Activated T-cell treated with anti-CD3 and anti-CD28 coated beads for 4 hours (primary cell): Measurements from ENCODE around the gene PPP2R2B.
"Not testable (repeated sequence)": the region's sequence is repeated elsewhere in the genome, so short reads cannot be mapped to it uniquely, and the experiment has no call there.

Source experiments
- DNase-seq: peaks from one replicate; pipeline ENCODE4 v3.0.0-alpha.2; 2020

The PPP2R2B gene

DNA sequence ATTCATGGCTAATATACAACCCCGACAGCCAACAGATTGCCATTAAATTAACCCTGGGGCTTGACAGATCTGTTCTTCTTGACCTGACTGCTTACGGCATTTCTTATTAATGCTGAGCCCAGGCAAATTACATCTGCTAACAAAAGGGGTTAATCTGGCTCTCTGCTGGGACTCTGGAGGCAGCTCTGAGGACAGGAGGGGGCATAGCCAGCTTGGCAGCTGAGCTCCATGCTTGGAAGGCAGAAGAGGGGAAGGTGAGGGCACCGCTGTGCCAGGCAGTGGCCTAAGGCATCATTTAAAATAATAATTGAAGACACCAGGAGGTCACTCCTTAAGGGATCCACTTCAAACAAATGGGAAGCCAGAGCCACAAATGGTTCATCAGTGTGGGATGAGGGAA is 236.6 kb downstream of the PPP2R2B start:
- no peak for DNase-seq

DNA sequence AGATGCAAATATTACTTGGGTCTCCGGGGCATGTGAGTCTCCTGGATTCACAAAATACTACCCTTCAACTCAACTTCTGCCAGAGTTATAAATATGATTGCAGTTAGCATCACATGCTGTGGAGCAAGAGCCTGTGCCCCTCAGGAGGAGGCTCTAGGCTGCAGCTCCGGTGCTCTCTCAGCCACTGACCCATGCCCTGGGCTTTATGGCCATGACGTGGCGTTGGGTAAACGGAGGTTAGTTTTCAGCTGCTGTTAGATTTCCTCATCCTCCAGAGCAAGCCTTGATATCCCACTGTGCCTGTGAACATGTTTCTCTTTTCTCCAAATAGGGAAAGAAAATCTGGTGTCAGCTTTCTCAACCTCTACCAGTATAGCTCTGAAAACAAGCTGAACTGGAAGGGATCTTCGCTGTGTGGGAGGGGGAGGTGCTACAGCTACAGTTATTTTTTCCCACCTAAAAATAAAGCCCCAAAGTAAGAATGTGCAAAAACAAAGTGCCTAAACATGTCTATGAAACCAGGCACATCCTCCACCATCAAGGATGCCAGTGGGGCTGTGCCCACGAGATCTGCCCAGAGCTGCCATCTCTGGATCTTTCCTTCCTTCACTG is 238.2 kb downstream of the PPP2R2B start:
- no peak for DNase-seq

DNA sequence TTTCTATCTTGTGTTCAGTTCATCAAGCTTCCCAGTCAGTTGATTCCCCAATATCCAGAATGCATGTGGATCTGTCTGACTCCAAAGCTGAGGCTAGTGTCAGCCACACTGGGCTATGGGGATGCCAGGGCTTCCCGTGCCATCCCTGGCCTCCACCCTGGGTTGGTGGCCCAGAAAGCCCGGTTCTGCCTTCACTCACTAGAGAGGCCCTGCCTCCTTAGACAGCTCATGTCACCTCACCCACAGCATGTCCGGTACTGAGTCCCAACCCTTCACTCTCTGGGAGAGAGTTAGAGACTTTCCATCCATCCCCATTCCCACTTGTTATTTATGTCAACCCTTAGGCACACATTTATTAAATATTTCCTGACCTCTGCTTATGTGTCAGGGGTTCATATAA is 243.1 kb downstream of the PPP2R2B start:
- DNase-seq = no peak

DNA sequence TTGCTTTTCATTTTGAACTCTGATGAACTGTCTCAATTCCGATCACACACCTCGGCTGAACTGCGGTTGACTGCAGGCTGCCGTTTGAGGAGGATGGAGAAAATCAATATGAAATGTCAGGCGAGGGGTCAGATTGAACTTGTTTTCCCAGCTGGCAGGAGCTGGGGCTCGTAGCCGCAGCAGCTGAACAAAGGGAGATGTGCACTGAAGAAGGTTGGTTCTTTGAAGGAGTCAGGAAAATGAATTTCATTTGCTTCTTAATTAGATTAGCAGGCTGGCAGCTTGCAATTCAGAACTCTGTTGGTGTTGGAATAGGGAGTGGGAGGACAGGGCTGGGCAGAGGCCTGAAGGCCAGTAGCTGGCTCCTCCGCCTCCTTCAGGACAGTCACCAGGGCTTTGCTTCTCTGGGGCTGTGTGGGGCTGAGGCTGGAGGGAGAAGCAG is 245.2 kb downstream of the PPP2R2B start:
- DNase-seq = no peak

DNA sequence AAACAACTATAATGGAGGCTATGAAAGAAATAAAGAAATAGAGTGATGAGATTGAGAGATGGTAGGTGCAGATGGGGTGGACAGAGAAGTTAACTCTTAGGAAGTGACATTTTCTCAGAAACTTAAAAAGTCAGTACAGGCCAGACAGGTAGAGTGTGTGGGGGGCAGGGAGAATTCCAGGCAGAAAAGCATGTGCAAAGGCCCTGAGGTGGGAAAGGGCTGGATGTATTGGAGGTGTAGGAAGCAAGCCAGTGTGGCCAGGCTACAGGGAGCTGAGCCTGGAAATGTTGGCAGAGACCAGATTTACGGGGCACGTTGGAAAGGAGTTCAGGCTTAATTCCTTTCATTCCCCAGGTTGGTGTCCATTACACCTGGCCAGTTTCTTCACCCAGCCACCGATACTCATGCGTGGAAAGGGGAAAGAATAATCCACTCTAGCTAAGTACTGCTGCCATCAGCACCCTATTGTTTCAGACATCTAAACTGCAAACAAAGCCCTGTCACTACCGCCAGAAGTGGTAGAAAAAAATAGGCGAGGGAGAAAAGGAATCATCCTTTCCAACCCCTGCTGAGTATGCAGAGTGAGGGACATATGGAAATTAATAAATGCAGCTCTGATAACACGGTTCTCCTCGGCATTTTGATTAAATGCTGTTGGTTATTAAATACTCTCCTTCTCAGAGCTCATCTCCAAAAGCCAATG is 245.8 kb downstream of the PPP2R2B start:
- DNase-seq = no peak

DNA sequence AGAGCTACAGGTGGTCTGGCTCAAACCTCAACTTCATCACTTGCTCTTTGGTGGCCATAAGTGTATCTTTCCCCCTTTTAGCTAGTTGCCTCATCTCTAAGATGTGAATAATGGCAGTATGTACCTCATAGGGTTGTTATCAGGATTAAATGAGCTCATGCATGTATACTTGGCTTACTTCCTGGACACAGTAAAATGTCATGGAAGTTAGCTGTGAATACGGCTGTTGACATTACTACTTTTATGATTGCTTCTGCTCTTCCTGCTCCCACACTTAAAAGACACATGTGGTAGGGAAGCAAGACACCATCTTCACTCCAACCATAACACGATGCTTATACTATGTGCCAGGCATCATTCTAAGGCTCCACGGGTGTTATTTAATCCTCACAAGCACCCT is 248.1 kb downstream of the PPP2R2B start:
- DNase-seq = no peak

DNA sequence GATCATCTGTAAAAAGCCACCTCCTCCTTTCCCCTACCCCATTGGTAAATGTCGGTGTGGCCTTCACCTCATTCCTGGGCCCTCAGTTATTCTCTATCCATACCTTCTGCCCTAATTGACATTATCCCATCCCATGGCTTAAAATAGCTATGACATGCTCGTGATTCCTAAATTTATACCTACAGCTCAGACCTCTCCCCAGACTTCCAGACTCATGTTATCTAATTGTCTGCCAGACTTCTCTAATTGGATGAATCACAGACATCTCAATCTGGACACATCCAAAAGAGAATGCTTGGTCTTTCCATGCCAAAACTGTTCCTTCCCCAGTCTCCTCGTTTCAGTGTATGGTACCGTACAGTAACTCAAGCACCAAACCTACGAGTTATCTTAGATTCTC is 249.6 kb downstream of the PPP2R2B start:
- no peak for DNase-seq

DNA sequence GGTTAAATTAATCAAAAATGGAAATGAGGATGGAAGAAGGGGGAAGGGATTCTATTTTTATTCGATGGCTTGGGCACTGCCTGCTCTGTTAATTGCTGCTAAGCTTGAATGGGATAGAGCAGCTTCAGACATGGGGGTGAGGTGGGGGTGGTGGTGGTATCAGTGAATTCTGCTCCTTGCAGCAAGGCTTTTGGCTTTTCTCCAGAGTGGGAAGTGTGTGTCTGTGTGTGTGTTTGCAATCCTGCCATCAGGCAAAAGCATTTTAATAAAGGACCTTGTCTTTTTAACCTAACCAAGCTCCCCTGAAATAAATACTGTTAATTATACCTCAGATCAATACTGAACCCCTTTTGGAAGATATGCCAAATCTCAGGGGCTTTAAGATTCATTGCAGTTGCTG is 251.6 kb downstream of the PPP2R2B start:
- no peak for DNase-seq

DNA sequence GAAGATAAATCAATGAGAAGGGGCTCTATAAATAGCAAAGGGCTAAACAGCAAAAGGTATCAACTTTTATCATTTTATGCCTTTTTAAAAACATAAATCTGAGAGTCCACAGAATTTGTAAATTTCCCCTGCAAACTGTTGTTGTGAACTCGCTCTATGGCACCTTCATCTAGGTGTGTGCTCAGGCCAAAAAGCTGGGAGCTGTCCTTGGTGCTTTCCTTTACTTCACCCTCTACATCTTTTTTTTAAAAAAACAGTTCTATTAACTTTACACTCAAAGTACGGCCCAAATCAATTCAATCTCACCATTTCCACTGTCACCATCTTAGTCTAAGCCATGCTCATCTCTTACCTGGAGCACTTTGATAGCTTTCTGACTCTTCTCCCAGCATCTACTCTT is 254.4 kb downstream of the PPP2R2B start:
- no peak for DNase-seq

DNA sequence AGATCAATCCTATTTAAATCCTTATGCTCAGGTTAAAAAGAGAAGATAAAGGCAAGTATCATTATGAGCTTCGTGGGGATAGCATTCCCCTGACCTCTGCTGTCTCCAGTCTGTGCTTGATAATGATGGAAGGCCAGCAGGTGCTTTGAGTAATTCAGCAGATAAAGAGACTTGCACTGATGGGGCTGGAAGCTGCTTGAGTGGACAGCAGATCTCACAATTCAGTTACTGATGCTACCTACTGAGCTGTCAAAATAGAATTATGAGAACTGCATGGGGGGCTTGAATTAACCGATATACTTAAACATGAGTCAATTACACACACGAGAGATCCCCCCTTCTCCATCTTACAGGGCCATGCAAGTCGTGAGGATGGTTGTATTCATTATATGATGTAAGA is 254.9 kb downstream of the PPP2R2B start:
- DNase-seq = no peak

DNA sequence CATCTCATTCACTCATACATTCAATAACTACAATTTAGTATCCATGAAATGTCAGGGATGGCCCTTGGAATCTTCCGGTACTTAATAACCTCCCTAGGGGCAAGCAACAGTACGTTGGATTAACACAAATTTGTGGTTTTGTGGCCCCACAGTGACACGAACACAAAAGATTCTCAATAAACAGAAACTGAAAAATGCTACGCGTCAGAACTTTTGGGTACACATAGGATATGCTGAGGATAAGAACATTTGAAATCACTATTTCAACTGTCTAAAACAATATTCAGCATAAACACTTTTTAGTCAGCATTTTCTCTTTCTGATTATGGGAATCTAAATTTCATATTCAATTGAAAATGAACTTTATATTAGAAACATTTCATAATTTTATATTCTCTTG is 255.5 kb downstream of the PPP2R2B start:
- DNase-seq = no peak

DNA sequence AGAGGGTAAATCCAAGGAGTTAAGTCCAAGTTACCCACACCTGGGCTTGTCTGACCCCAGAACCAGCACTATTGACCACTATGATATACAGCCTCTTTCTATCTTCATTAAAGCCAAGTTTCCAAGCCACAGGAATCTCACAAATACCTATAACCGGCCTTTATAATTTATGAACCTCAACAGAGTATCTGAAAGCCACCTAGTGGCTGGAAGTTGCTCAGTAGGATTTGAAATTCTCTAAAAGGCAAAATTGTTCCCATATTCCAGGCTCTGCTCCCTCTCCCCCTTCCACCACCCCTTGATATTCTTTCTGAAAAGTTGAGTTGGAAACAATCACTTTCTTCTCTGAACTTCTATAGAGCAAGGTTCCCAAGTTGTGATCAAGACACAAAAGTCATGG is 256.2 kb downstream of the PPP2R2B start:
- no peak for DNase-seq

DNA sequence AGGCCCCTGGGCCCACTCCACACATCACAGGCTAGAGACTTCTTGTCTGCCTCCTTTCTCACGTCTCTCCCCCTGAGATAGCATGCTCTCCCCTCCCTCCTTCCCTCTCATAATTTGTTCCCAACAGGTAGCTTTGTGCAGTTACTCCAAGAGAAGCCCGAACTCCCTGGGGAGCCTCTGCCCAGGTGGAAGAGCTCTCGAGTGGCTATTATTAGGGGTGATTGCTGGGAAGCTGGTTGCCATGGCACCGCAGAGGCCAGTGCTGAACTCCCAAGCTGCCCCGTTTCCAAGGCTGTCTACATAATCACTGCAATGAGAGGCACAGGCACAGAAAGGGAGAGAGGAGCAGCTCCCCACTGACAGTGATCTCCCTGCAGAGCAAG is 257.9 kb downstream of the PPP2R2B start:
- DNase-seq = no peak

DNA sequence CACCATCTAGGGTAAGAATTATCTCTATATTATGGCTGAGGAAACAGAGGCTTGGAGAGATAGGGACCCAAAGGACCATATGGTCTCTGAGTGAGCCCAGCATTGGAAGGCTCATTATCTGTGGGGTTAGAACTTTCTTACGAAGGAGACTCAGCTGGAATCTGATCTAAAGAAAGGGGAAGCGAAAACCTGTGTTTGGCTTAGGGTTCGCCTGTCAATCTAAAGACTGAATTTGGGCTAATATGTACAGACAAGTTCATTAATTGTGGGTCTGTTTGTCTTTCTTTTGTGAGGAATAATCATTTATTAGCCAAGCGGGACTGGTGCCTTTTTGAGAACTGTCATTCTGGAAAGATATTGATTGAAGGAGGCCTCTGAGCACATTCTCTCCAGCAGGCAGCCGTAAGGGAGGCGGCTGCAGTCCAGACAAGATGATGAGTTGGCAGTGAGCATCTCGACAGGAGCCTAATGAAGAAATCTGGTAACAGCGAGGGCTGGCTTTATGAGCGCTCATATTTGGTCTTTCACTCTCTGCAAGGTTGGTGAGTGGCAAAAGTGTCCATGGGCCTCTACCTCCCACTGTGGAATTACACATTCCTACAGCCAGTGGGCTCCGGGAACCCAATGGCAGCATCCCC is 258.4 kb downstream of the PPP2R2B start:
- DNase-seq = no peak

DNA sequence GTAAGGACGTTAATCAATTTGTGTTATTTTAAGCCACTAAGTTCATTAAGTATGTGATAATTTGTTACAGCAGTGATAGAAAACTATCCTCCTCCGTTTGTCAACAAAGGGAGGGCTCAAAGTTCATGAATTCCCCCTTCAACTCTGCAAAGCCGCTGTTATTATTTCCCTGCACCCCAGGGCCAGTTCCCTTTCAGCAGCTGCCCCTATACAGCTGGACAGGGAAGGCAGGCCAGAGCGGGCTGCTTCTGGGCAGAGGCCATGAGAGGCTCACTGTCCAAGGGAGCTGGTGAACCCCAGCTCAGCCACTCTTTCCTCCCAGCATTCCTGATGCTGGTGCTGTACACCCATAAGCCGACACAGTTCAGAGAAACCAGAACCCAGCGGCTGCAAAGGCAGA is 260.1 kb downstream of the PPP2R2B start:
- DNase-seq = no peak

DNA sequence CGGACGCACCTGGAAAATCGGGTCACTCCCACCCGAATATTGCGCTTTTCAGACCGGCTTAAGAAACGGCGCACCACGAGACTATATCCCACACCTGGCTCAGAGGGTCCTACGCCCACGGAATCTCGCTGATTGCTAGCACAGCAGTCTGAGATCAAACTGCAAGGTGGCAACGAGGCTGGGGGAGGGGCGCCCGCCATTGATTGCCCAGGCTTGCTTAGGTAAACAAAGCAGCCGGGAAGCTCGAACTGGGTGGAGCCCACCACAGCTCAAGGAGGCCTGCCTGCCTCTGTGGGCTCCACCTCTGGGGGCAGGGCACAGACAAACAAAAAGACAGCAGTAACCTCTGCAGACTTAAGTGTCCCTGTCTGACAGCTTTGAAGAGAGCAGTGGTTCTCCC is 268.8 kb downstream of the PPP2R2B start:
- DNase-seq = not testable (repeated sequence)

DNA sequence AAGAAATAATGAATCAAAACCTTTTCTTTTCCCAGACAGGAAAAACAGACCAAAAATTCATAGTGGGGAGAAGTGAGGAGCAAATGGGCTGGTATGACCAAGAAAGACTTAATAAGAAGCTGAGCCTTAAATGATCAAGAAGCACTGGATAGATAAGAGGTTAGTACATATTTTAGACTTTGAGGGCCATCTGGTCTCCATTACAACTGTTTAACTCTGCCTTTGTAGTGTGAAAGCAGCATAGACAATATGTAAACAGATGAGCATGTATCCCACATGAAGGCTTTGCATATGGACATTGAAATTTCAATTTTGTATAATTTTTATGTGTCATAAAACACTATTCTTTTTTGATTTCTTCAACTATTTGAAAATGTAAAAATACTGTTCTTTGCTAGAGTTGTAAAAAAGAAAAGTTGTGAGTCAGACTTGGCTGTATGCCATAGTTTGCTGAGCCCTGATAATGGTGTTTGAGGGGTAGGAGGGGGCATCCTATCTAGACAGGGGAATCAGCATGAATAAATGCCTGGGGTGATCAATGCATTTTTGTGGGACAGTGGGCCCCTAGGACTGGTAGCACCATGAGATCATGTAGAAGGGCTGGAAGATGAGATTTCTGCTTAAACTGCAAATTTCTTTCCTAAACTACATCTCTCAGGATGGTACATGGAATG is 270.8 kb downstream of the PPP2R2B start:
- no peak for DNase-seq

DNA sequence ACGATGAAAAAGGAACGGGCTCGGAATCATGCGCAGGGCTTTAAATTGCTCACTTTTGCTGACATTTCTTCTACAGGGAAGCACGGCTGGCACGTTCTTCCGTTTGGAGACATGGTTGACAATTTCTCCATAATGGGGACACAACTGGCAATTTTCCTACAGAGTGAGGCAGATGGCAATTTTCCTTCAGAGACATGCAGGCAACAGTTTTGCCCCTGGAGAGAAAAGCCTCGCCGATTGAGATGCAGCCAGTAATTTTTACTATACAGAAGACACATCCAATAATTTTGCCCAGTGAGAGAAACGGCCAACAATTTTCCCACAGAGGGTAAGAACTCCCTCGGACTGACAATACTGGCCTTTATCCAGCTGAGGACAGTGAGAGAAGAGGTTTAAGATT is 271.7 kb downstream of the PPP2R2B start:
- DNase-seq = no peak

DNA sequence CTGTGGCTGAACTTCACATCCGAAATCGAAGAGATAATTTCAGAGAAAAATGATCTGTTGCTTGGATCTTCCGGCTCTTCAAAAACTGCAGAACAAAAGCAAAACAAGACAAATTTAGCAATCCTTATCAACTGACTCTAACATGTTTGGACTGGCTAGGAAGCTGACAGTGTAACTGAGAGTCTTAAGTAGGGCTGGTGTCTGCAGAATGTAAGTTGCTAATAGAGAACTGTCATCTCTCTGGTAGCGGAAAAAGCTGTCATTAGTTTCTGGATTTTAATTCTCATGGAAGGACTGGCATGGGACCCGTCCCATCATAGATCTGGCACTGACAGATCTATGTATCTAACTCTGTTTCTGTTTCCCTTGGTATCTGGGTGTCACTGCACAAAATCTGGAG is 278.2 kb downstream of the PPP2R2B start:
- no peak for DNase-seq

DNA sequence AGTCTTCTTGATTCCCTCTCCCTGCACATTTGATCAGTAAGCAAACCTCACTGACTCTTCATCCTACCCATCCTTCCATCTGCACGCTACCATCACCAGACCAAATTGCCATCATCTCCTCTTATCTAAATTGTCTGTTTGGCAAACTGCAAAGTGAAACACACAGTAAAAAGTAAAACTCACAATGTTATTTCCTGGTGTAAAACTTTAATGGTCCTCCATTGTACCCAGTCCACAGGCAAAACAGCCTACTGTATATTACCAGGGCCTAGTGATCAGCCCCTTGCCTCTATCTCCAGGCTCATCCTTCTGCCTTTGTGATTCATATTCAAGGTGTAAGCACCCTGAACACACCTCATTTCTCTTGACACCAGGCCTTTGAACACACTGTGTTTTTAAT is 279.3 kb downstream of the PPP2R2B start:
- DNase-seq = no peak

DNA sequence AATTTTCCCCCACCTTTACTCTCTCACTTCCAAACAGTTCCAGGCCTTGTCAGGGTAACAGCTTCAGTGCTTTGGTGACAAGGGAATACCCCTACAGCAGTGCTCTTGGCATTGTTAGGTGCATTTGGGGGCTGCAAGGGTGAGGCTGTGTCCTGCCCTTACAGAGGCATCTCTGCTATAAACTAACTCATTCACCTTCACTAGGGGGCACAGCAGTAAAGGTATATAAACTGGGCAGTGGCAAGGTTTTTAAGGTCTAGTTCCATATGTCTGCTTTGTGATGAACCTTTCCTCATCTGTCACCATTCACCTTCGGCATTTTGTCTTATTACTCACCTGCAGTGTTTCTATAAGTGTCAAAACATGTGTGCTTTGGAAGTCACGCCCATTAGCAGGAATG is 283.5 kb downstream of the PPP2R2B start:
- no peak for DNase-seq

DNA sequence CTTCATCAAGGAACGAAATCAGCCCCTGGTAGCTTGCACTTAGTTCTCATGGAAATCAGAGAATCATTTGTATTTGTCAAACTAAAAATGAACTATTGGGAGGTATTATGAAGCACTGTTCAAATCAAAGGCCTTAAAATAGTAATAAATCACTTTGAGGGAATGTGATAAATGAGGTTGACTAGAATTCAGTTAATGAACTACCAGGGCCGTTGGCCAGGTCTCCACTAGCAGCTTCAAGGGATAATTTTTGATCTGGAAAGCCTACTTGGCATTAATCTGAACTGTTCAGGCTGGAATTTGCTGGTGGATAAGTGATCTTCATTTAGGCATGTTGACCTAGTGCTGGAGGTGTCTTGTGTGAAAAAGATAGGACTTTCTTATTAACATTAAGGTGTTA is 286.2 kb downstream of the PPP2R2B start:
- DNase-seq = no peak

DNA sequence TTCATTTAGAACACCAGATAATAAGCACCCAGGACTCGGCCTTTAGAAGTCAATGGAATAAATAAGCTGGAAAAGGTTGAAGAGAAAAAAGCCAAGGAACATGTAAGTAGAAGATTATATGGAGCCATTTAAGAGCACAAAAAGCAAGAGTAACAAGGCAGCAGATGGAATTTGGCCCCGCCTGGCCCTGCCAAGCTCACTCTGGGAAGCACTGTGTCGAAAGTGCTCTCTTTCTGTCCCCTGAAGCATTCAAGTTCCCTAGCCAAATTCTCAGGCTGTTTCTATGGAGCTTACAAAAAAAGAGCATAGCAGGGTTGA is 289.6 kb downstream of the PPP2R2B start:
- no peak for DNase-seq

DNA sequence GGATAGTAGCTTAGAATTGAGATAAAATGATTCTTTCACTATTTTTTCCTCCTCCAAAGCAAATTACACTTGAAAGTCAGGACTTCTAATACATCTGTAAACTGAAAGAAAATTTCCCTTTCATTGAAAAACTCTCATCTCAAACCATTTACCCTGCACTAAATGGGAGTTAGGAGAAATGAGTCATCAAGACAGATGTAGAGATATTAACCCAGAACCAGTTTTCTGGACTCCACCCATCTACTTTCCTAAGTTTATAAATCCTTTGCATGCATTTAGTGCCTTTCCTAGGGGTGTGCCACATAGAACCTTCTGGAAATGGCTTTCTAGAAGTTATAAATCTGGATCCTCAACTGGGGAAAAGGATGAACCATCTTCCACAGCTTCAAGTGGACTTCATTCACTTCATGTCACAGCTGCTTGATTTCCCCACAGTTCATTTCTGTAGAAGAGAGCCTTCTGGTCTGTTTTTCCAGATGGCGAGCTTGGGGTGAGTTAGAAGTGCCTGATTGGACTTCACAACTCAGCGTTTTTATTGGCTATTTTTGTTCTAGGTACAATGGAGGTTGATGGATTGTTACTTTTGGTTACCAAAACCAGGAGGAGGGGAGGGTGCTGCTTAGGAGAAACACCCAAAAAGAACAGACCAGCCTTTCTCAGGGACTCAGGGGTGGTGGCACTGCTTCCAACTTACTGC is 290.1 kb downstream of the PPP2R2B start:
- DNase-seq = no peak
